Measurements from ENCODE around the gene PRKAR1B.

Gene PRKAR1B

DNA sequence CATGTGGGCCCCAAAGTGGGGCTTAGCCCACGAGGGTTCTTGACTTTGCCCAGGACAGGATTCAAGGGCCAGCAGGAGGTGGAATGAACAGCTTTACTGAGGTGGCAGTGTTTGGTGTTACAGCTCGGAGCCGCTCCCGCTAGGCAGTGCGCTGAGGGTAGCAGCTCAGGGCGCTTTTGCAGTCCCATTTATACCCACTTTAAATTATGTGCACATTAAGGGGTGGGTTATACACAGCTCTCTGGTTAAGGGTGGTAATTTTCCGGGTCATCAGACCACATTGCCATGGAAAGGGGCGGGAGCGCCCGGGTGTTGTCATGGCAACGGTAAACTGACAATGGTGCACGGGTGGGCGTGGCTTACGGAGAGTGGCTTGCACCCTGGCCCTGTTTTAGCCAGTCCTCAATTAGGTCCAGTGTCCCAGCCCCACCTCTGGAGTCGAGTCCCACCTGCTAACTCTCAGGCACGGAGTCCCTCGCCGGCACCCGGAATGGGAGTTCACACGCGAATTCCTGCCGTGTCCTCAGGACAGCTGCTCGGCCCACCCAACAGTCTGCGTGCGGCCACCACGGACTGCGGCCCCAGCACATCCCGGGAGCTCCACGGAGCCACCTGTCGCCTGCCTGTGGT lies 149.2 kb downstream of the PRKAR1B start:
- Histone ChIP-seq H3K27ac (no peak overlapping the region), H3K4me3 (no peak overlapping the region)
- no peak for TF ChIP-seq CTCF (IDR thresholded peaks at IDR 0.05)
- DNase-seq (ENCODE audit: low spot score) = no peak

DNA sequence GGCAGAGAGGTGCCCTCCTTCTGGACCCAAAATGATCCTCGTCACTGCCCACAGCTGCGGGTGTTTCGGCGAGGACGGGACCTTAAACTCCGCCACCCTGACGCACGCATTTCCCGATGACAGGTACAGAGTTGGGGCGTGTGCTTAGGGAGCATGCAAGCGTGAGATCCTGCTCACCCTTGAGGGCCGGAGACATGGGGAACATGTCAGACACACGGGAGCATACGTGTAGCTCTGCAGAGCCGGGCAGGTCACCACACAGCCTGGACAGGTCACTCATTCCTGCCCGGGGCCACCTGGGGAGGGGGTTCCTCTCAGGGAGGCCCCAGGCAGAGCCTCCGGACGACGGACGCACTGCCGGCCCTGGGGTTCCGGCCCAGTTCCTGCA lies 149.8 kb downstream of the PRKAR1B start:
- no peak overlapping the region for H3K27ac ChIP-seq
- no peak for TF ChIP-seq CTCF (IDR thresholded peaks at IDR 0.05)
- H3K4me3 ChIP-seq = no peak overlapping the region
- no peak for DNase-seq (ENCODE audit: low spot score)

DNA sequence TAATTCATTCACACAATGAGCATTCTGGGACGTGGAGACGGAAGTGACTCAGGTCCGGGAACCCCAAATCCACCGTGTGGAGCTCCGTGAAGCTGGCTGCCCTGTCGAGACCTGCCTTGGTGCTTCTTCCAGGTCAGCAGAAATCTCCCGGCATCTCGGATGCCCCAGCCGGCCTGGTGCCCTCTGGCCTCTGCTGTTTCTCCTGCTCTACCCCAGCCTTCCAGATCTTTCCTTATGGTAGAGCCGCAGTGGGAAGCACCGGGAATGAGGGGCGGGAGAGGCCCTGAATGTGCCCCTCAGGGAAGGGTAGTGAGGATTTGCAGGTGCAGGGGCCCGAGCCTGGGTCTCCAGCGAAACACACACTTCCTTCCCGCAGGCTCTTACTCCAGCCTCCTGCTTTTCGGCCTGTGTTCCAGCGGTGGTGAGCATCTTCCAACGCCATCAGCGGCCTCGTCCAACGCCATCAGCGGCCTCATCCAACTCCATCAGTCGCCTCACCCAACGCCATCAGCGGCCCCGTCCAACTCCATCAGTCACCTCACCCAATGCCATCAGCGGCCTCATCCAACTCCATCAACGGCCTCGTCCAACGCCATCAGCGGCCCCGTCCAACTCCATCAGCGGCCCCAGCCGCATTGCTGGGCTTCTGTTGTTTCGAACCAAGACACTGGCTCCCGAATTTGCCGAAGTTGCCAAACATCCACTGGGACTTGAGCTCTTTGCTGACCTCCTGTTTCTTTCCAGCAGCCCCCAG lies 150.4 kb downstream of the PRKAR1B start:
- TF ChIP-seq CTCF (IDR thresholded peaks at IDR 0.05) = no peak

DNA sequence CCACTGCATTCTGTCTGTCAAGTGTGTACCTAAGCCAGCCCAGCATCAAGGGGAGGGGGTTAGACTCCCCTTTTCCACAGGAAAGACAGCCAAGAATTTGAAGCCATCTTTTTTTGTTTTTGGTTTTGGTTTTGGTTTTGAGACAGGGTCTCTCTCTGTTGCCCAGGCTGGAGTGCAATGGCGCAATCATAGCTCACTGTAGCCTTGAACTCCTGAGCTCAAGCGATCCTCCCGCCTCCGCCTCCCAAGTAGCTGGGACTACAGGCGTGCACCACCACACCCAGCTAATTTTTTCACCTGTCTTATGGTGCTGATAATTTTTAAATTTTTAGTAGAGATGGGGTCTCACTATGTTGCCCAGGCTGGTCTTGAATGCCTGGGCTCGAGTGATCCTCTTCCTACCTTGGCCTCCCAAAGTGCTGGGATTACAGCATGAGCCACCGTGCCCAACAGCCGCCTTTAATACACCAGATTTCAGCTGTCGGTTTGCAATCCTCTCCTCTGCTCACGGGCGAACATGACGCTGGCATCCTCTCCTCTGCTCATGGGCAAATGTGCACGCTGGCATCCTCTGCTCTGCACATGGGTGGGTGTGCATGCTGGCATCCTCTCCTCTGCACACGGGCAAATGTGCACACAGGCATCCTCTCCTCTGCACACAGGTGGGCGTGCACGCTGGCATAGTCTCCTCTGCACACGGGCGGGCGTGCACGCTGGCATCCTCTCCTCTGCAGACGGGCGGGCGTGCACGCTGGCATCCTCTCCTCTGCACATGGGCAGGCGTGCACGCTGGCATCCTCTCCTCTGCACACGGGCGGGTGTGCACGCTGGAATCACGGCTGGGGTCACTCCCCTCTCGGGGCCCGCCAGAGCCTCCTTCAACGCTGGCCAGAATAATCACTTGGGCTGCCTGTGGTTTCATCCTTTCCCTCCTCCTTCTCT lies 151.4 kb downstream of the PRKAR1B start:
- H3K27ac ChIP-seq = peak overlapping the region; percentile 56 to 70
- DNase-seq (ENCODE audit: low spot score) = no peak
- TF ChIP-seq CTCF (IDR thresholded peaks at IDR 0.05) = no peak
- no peak overlapping the region for H3K4me3 ChIP-seq

More for the DNA sequence above, 150.4 kb downstream of the PRKAR1B start:
- DNase-seq (ENCODE audit: low spot score) = no peak
- no peak overlapping the region for H3K4me3 ChIP-seq
- no peak overlapping the region for H3K27ac ChIP-seq

GRCh38 chr7:574661-575395 lies 152.3 kb downstream of the PRKAR1B start:
- H3K4me3 ChIP-seq = no peak overlapping the region
- TF ChIP-seq CTCF (IDR thresholded peaks at IDR 0.05) = no peak
- DNase-seq (ENCODE audit: low spot score) = no peak
- peak overlapping the region; percentile 56 to 70 for H3K27ac ChIP-seq

- H3K4me3 ChIP-seq = no peak overlapping the region
- H3K27ac ChIP-seq = peak overlapping the region; percentile 56 to 70
- TF ChIP-seq CTCF (IDR thresholded peaks at IDR 0.05) = no peak
- no peak for DNase-seq (ENCODE audit: low spot score)
These were observed 153.1 kb downstream of the PRKAR1B start for GRCh38 chr7:573933-574381.
